NCI-H1048 (cell line): ENCODE data around the gene ASL.
"Not testable (repeated sequence)": the region's sequence is repeated elsewhere in the genome, so short reads cannot be mapped to it uniquely, and the experiment has no call there.

ENCODE experiments used
- DNase-seq: peaks from one replicate; lab custom pipeline; 2025; lab: John Stamatoyannopoulos, UW

Gene ASL

GRCh38 chr7:66076462-66077329, 1.1 kb downstream of the ASL start:
- no peak for DNase-seq

DNA sequence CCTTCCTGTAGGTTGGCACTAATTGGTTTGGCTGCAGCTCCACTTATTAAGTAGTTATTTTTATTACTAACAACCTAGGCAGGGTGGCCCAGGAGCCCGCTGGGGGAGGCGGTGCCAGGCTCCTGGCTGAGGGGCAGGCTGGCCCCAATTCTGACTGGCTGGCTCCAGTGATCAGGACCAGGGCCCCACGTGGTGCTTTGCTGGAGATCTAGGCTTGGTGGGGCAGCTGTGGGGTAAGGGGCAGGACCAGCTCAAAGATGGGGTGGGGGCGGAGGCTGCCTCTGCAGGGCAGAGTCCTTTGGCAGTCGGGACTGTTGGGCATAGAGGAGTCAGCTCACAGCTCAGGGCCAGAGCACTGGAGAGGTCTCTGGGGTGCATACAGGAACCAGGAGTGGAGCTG, 2.4 kb downstream of the ASL start:
- no peak for DNase-seq

- no peak for DNase-seq
Measured at GRCh38 chr7:66082083-66082482, 6.5 kb downstream of the ASL start.

- no peak for DNase-seq
Measured at GRCh38 chr7:66082886-66083415, 7.3 kb downstream of the ASL start.

- no peak for DNase-seq
Measured at GRCh38 chr7:66083677-66084076, 8.1 kb downstream of the ASL start.

- no peak for DNase-seq
Measured at GRCh38 chr7:66088861-66089838, 13.5 kb downstream of the ASL start.

DNA sequence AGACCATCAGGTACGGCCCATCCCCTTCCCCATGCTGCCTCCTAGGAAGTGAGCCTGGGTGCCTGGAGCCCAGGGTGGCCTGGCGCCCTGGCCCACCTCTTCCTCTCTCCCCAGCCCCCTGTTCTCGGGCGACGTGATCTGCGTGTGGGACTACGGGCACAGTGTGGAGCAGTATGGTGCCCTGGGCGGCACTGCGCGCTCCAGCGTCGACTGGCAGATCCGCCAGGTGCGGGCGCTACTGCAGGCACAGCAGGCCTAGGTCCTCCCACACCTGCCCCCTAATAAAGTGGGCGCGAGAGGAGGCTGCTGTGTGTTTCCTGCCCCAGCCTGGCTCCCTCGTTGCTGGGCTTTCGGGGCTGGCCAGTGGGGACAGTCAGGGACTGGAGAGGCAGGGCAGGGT, 17.0 kb downstream of the ASL start:
- no peak for DNase-seq

DNA sequence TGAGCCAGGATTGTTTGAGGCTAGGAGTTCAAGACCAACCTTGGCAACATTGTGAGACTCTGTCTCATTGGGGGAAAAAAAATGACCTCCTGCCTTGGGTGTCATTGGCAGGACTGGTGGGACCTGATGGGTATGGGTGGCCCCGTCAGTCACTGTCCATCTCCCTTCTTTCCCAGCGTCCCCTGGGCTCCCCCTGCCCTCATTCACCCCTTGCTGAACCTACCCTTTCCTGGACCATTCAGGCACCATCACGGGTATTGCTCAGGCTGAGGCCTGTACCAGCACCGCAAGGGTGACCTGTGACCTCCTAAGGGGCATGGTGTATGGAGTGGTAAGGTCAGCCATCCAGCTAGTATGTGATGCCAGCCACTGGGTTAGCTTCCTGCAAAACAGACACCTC, 19.4 kb downstream of the ASL start:
- DNase-seq = no peak

DNA sequence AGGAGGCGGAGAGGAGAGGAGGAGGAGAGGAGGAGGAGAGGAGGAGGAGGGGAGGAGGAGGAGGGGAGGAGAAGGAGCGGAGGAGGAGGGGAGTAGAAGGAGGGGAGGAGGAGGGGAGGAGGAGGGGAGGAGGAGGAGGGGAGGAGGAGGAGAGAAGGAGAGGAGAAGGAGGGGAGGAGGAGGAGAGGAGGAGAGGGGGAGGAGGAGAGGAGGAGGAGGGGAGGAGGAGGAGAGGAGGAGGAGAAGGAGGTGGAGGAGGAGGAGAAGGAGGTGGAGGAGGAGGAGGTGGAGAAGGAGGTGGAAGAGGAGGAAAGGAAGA, 23.6 kb downstream of the ASL start:
- no peak for DNase-seq

GRCh38 chr7:66099551-66100407, 24.2 kb downstream of the ASL start:
- DNase-seq = no peak

- no peak for DNase-seq
Measured at GRCh38 chr7:66100408-66101050, 24.9 kb downstream of the ASL start.

- DNase-seq = not testable (repeated sequence)
Measured at GRCh38 chr7:66102168-66102567, 26.5 kb downstream of the ASL start.

GRCh38 chr7:66103994-66104393, 28.4 kb downstream of the ASL start:
- not testable (repeated sequence) for DNase-seq

GRCh38 chr7:66105263-66105748, 29.7 kb downstream of the ASL start:
- no peak for DNase-seq

DNA sequence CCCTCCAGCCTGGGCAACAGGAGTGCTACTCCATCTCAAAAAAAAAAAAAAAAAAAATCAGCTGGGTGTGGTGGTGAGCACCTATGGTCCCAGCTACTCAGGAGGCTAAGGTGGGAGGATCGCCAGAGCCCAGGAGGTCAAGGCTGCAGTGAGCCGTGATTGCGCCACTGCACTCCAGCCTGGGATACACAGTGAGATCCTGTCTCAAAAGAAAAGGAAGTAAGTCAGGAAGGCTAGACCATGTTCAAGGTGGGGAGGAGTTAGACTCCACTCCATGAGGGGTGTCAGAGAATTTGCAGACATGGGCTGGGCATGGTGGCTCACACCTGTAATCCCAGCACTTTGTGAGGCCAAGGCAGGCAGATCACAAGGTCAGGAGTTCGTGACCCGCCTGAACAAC, 32.8 kb downstream of the ASL start:
- DNase-seq = not testable (repeated sequence)

DNA sequence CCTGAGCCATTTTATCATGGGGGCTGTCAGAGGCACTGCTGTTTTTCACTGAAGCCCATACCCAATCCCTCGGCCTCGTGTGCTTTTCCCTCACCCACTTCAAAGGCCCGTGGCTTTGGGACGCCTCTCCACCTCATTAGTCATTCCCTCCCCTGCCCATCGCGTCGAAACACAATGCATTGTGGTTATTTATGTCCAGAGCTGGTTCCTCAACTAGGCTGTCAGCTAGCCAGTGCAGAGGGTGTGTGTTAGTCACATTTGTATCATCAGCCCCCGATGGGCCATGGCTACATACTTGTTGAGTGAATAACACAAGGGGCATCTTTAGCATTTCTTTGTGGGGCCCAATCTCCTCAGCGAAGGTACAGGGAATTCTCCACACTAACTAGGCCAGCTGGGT, 35.2 kb downstream of the ASL start:
- no peak for DNase-seq

- peak; percentile 50 for DNase-seq
Measured at GRCh38 chr7:66114743-66115649, 39.4 kb downstream of the ASL start, which contains the start of gene CRCP. CRCP (plus strand) TSS chr7:66114847; CDS start chr7:66114963, 116 bp downstream.

GRCh38 chr7:66116680-66117420, 41.2 kb downstream of the ASL start:
- not testable (repeated sequence) for DNase-seq

GRCh38 chr7:66118603-66119002, 43.0 kb downstream of the ASL start:
- no peak for DNase-seq
